Fibroblast of pulmonary artery (primary cell): ENCODE data around the gene ARHGDIG.

Source experiments
- DNase-seq: peaks from one replicate; pipeline ENCODE4 v3.0.0-alpha.2; 2010; ENCODE audit warnings: low read depth
- H3K4me3 ChIP-seq: replicated peaks from 2 replicates; pipeline ENCODE4 v1.5.1; 2011; ENCODE audit warnings: low read depth, mild to moderate bottlenecking, control low read depth, low read length, moderate library complexity
- CTCF ChIP-seq: IDR thresholded peaks from 2 replicates; pipeline ENCODE4 v1.5.1; 2011; ENCODE audit warnings: mild to moderate bottlenecking, control low read depth, low read length, inconsistent platforms; ENCODE audit errors: missing control alignments

Gene ARHGDIG

DNA sequence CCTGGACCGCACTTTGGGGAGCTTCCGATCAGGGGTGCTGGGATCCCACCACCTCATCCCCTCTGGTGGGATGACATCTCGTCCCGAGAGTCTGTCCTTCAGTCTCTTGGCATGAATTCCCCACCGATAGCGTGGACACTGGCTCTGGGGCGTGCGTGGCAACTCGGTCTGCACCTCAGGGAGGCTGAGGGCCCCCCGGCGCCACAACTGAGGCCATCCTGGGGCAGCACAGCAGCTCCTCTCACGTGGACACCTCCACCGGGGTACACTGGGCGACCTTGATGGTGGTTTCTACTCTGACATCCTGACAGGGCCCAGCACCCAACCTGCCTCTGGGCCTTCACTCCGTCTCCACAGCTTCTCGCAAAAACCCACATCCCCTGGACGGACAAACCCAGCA, 11.1 kb downstream of the ARHGDIG start:
- no peak for TF ChIP-seq CTCF
- DNase-seq: no peak
- no peak overlapping the region for H3K4me3 ChIP-seq

DNA sequence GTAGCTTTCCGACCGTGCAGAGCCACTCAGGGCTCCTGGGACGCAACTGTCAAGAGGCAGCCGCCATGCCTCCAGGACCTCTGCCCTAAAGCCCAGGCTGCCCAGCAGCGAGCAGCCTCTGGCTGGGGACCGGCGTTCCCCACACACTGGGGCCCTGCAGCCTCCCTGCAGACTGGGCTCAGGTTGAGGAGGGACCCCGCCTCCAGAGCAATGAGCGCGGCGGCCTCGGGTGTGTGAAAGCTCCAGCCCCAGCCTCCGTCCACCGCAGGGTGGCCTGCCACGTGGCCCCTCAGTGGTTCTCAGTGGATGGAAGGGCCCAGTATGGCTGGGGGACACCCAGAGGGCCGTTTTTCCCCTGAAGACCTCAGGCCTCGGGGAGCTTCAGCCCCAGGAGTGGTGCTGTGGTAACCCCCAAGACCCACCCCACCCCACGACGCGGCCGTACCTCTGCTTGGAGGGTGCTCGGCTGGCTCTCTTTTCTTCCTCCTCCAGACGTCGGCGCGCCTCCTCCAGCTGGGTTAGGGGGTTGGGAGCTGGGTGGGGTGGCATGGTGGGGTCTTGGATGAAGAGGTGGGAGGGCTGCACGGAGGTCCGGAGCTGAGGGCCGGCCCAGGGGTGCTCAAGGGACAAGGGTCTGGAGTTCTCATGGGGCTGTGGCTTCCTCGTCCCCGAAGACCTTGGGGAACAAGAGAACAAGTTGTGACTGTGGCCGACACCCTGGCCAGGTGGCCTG, 12.8 kb downstream of the ARHGDIG start:
- H3K4me3 ChIP-seq: no peak overlapping the region
- no peak for TF ChIP-seq CTCF
- no peak for DNase-seq

DNA sequence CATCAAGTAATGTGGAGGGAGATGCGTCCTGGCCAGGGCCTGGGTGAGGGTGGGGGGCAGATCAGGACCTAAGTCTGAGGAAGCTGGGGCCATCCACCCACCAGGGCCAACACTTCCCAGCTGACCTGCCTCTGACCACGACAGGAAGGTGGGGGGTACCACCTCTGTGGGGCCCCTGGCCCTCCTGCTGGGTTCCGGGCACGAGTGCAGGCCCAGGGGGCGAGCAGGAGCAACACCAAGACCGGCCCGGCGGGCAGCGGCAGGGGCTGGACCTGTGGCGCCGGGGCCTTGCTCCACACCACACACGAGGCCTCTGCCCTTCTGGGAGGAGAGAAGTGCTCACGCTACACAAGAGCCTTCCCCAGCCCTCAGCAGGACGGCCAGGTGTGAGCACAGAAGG, 15.9 kb downstream of the ARHGDIG start:
- no peak for DNase-seq
- TF ChIP-seq CTCF: no peak
- no peak overlapping the region for H3K4me3 ChIP-seq

GRCh38 chr16:296806-297510, 16.6 kb downstream of the ARHGDIG start:
- DNase-seq: no peak
- H3K4me3 ChIP-seq: no peak overlapping the region
- no peak for TF ChIP-seq CTCF

- DNase-seq: no peak
- no peak overlapping the region for H3K4me3 ChIP-seq
- no peak for TF ChIP-seq CTCF
Observed at GRCh38 chr16:297832-298231, 17.4 kb downstream of the ARHGDIG start.

DNA sequence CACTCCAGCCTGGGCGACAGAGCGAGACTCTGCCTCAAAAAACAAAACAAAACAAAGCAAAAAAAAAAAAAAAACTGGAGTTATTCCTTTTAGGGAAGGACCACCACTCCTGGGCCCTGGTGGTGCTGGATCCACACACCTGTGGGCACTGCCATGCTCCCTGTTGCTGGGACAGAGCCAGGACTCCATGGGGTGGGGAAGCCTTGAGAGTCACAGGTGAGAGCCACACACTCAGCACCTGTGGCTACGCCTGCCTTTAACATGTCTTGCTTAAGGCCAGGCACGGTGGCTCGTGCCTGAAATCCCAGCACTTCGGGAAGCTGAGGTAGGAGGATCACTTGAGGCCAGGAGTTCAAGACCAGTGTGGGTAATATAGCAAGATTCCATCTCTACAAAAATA, 20.8 kb downstream of the ARHGDIG start:
- TF ChIP-seq CTCF: no peak
- DNase-seq: no peak
- no peak overlapping the region for H3K4me3 ChIP-seq
